Astrocyte (in vitro differentiated cells and primary cell): ENCODE measurements around the gene MST1. TPM values are rescaled to one million over a fixed set of nuclear protein-coding genes. Genes with fewer than 3 reads are reported as not detected.

Source experiments
- DNase-seq: peaks from one replicate; pipeline ENCODE4 v3.0.0-alpha.2; 2010; ENCODE audit warnings: low read depth
- FAIRE-seq: peaks from 2 replicates; lab custom pipeline; 2011; peaks lifted over from hg19 to GRCh38; lab: Jason Lieb, UNC
- H2AFZ ChIP-seq: 2 replicates; pipeline ENCODE4 v1.6.0; 2012; ENCODE audit warnings: low read depth, low read length, inconsistent platforms
- H3K27ac ChIP-seq: 2 replicates; pipeline ENCODE4 v1.5.1; 2011; ENCODE audit warnings: low read depth, low read length, inconsistent platforms
- H3K27me3 ChIP-seq: 2 replicates; pipeline ENCODE4 v1.6.0; 2011; ENCODE audit warnings: low read length, inconsistent platforms; ENCODE audit not compliant: insufficient read depth
- H3K36me3 ChIP-seq: 2 replicates; pipeline ENCODE4 v1.5.1; 2011; ENCODE audit warnings: low read length, inconsistent platforms; ENCODE audit not compliant: insufficient read depth
- H3K4me1 ChIP-seq: 2 replicates; pipeline ENCODE4 v1.5.1; 2011; ENCODE audit warnings: low read length, inconsistent platforms; ENCODE audit not compliant: insufficient read depth
- H3K4me2 ChIP-seq: 2 replicates; pipeline ENCODE4 v1.6.0; 2012; ENCODE audit warnings: low read length, inconsistent platforms
- H3K4me3 ChIP-seq: 2 replicates; pipeline ENCODE4 v1.5.1; 2011; ENCODE audit warnings: low read depth, mild to moderate bottlenecking, low read length, inconsistent platforms; ENCODE audit not compliant: insufficient read depth
- H3K79me2 ChIP-seq: 2 replicates; pipeline ENCODE4 v1.6.0; 2012; ENCODE audit warnings: mild to moderate bottlenecking, low read length, inconsistent platforms; ENCODE audit not compliant: insufficient read depth
- H3K9ac ChIP-seq: 2 replicates; pipeline ENCODE4 v1.6.0; 2012; ENCODE audit warnings: mild to moderate bottlenecking, low read length, inconsistent platforms
- H3K9me3 ChIP-seq: 2 replicates; pipeline ENCODE4 v1.5.1; 2012; ENCODE audit warnings: low read depth, mild to moderate bottlenecking, low read length, inconsistent platforms; ENCODE audit not compliant: insufficient read depth
- H4K20me1 ChIP-seq: 2 replicates; pipeline ENCODE4 v1.6.0; 2012; ENCODE audit warnings: low read length, inconsistent platforms; ENCODE audit not compliant: insufficient read depth
- H3K27ac Mint-ChIP-seq: one replicate; pipeline ENCODE4 v1.8.0; 2021; ENCODE audit warnings: mild to moderate bottlenecking, mixed read lengths; ENCODE audit not compliant: unreplicated experiment
- H3K27me3 Mint-ChIP-seq: one replicate; pipeline ENCODE4 v1.8.0; 2021; ENCODE audit warnings: low read depth, mixed read lengths; ENCODE audit not compliant: unreplicated experiment
- H3K36me3 Mint-ChIP-seq: one replicate; pipeline ENCODE4 v1.8.0; 2021; ENCODE audit warnings: low read depth, mixed read lengths; ENCODE audit not compliant: unreplicated experiment
- H3K4me1 Mint-ChIP-seq: one replicate; pipeline ENCODE4 v1.8.0; 2021; ENCODE audit warnings: low read depth, mixed read lengths; ENCODE audit not compliant: unreplicated experiment
- H3K4me3 Mint-ChIP-seq: one replicate; pipeline ENCODE4 v1.8.0; 2021; ENCODE audit warnings: mild to moderate bottlenecking, moderate library complexity, mixed read lengths; ENCODE audit not compliant: unreplicated experiment
- H3K9me3 Mint-ChIP-seq: one replicate; pipeline ENCODE4 v1.8.0; 2021; ENCODE audit warnings: mild to moderate bottlenecking, mixed read lengths; ENCODE audit not compliant: unreplicated experiment
- EZH2 ChIP-seq: IDR thresholded peaks from 2 replicates; pipeline ENCODE4 v1.6.1; 2012; ENCODE audit warnings: mild to moderate bottlenecking, low read length, inconsistent platforms; ENCODE audit not compliant: insufficient read depth
- total RNA-seq: library from RNA; stranded (reverse); gene quantifications from 2 replicates; pipeline ENCODE4 v1.2.1, GENCODE V29; 2021
- TF ChIP-seq, protein P1 (sequence below): IDR thresholded peaks from 2 replicates; pipeline ENCODE4 v1.5.1; 2011; ENCODE audit warnings: low read depth, mild to moderate bottlenecking, inconsistent platforms, low read length, moderate library complexity; ENCODE audit not compliant: insufficient read depth

The MST1 gene
- total RNA-seq, 1 donor from 2014 or later: 9.3 TPM

GRCh38 chr3:49666592-49666991 lies 22.7 kb downstream of the MST1 start:
- no peaks in the 10 kb centered on the region for H3K9me3 ChIP-seq
- Mint-ChIP-seq H3K27ac (no peak overlapping the region), H3K9me3 (no peaks in the 10 kb centered on the region), H3K4me1 (peaks cover 16% of the 10 kb centered on the region), H3K4me3 (no peak overlapping the region), H3K27me3 (peaks cover 5% of the 10 kb centered on the region), H3K36me3 (no peaks in the 10 kb centered on the region)
- peaks cover 5% of the 10 kb centered on the region for H4K20me1 ChIP-seq
- H2AFZ ChIP-seq: no peak overlapping the region
- no peaks in the 10 kb centered on the region for H3K27me3 ChIP-seq
- no peak overlapping the region for H3K27ac ChIP-seq
- H3K4me2 ChIP-seq: no peak overlapping the region
- DNase-seq (no peak), FAIRE-seq (peak; percentile 32)
- no peak overlapping the region for H3K9ac ChIP-seq
- TF ChIP-seq EZH2: no peak
- TF ChIP-seq, protein P1, sequence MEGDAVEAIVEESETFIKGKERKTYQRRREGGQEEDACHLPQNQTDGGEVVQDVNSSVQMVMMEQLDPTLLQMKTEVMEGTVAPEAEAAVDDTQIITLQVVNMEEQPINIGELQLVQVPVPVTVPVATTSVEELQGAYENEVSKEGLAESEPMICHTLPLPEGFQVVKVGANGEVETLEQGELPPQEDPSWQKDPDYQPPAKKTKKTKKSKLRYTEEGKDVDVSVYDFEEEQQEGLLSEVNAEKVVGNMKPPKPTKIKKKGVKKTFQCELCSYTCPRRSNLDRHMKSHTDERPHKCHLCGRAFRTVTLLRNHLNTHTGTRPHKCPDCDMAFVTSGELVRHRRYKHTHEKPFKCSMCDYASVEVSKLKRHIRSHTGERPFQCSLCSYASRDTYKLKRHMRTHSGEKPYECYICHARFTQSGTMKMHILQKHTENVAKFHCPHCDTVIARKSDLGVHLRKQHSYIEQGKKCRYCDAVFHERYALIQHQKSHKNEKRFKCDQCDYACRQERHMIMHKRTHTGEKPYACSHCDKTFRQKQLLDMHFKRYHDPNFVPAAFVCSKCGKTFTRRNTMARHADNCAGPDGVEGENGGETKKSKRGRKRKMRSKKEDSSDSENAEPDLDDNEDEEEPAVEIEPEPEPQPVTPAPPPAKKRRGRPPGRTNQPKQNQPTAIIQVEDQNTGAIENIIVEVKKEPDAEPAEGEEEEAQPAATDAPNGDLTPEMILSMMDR: no peak
- H3K4me1 ChIP-seq: peaks cover 12% of the 10 kb centered on the region
- H3K36me3 ChIP-seq: no peaks in the 10 kb centered on the region
- H3K4me3 ChIP-seq: no peak overlapping the region
- no peaks in the 10 kb centered on the region for H3K79me2 ChIP-seq

DNA sequence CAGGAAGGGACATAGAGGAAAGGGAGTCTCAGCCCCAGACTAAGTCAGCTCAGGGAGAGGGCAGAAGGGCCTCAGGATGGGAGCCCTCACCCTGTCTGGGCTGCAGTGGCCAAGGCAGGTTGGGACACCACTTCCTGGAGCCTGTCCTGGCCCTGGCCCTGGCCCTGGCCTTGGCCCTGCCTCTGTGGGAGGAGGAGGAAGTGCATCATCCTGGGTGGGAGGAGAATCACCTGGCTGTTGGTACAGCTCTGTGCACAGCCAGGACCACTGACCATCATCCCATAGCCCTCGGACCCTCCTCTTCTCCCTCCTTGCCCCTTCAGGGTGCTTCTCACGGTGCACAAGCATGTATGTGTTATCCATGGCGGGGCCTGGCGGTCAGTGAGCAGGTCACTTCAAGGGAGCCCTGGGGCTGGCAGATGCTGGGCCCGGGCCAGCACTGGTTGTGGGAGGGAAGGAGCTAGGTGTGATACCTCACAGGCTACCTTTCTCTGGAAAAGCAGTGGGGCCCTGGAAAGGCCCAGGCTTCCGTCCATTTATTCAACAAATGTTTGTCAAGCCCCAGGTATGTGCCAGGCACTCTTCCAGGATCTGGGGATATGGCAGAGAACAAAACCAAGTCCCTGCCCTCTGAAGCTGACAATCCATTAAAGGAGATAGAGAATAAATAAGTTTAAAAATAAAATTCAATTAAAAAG lies 23.3 kb downstream of the MST1 start:
- H3K4me1 ChIP-seq: peaks cover 12% of the 10 kb centered on the region
- no peak overlapping the region for H3K27ac ChIP-seq
- no peaks in the 10 kb centered on the region for H3K36me3 ChIP-seq
- H3K4me2 ChIP-seq: no peak overlapping the region
- Mint-ChIP-seq H3K27ac (no peak overlapping the region), H3K4me1 (peaks cover 16% of the 10 kb centered on the region), H3K36me3 (peaks cover 2% of the 10 kb centered on the region), H3K4me3 (no peak overlapping the region), H3K27me3 (peaks cover 8% of the 10 kb centered on the region), H3K9me3 (no peaks in the 10 kb centered on the region)
- H4K20me1 ChIP-seq: no peaks in the 10 kb centered on the region
- no peak overlapping the region for H3K4me3 ChIP-seq
- H3K27me3 ChIP-seq: no peaks in the 10 kb centered on the region
- H3K9me3 ChIP-seq: no peaks in the 10 kb centered on the region
- H2AFZ ChIP-seq: no peak overlapping the region
- no peak for FAIRE-seq
- no peaks in the 10 kb centered on the region for H3K79me2 ChIP-seq
- TF ChIP-seq, protein P1: no peak
- TF ChIP-seq EZH2: no peak
- DNase-seq: no peak
- no peak overlapping the region for H3K9ac ChIP-seq

DNA sequence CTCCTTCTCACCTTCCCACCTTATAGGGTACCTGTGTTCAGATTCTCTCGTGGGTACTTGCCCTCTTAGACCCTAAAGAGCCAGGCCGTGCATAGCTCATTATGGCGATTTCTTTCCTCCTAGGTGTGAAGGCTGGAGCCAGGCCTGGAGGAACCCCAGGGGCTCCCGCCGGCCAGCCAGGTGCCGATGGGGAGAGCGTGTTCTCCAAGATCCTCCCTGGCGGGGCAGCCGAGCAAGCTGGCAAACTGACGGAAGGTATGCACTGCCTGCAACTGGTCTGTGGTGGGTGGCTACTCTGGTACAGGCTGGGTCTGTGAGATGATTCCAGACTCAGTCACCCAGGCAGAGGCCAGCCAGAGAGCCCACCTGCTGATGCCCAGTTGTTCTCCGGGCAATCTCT lies 25.0 kb downstream of the MST1 start:
- Histone ChIP-seq H3K9ac (no peak overlapping the region), H4K20me1 (no peaks in the 10 kb centered on the region), H3K79me2 (no peaks in the 10 kb centered on the region), H3K4me1 (peaks cover 12% of the 10 kb centered on the region), H3K36me3 (no peaks in the 10 kb centered on the region), H3K4me2 (no peak overlapping the region), H3K27me3 (no peaks in the 10 kb centered on the region), H3K9me3 (no peaks in the 10 kb centered on the region), H2AFZ (no peak overlapping the region), H3K4me3 (no peak overlapping the region), H3K27ac (no peak overlapping the region)
- Mint-ChIP-seq H3K27ac (no peak overlapping the region), H3K36me3 (peaks cover 2% of the 10 kb centered on the region), H3K27me3 (peaks cover 8% of the 10 kb centered on the region), H3K4me1 (peaks cover 16% of the 10 kb centered on the region), H3K9me3 (no peaks in the 10 kb centered on the region), H3K4me3 (no peak overlapping the region)
- no peak for DNase-seq
- no peak for FAIRE-seq
- no peak for TF ChIP-seq EZH2
- TF ChIP-seq, protein P1: no peak
